Measurements from ENCODE around the gene ESF1. TPM values are rescaled to one million over a fixed set of nuclear protein-coding genes. Genes with fewer than 3 reads are reported as not detected.

The ESF1 gene
- total and polyA plus RNA-seq, 10 of the 15 experiments (the other 5 are each of a cell fraction or from before 2014, with no cell fraction given) = 9.2 to 36.2 (median 18.4) TPM

GRCh38 chr20:13692802-13693736 lies 91.7 kb downstream of the ESF1 start:
- no peaks in the 10 kb centered on the region for H3K4me1 ChIP-seq (ENCODE audit: control insufficient read depth, insufficient read depth, low read length)
- RAD21 ChIA-PET (ENCODE audit: unreplicated experiment) = interaction anchor here (0.6 kb wide), 1 partner anchor 202 kb away, joined by 4 read pairs; no protein-coding TSS in a partner anchor
- H3K4me3 ChIP-seq = no peak overlapping the region
- no peaks in the 10 kb centered on the region for H3K79me2 ChIP-seq (ENCODE audit: control insufficient read depth, insufficient read depth, low read length)
- no peaks in the 10 kb centered on the region for H4K20me1 ChIP-seq (ENCODE audit: control insufficient read depth, insufficient read depth)
- WGBS (ENCODE audit: insufficient coverage, insufficient replicate concordance, low lambda C conversion rate, missing lambda C conversion rate) = 64% methylated on average over 11 of the region's 11 CpGs
- intact Hi-C loops (cut with micrococcal nuclease; ENCODE audit: unreplicated experiment) = no loop called here
- DNase-seq (ENCODE audit: low read depth, low spot score) = no peak
- no peak for TF ChIP-seq CHD4 (IDR thresholded peaks at IDR 0.05)
- TF ChIP-seq PRDM15 (CRISPR knock-in tag; IDR thresholded peaks at IDR 0.05) = no peak
- no peak for TF ChIP-seq MXI1 (IDR thresholded peaks at IDR 0.05; ENCODE audit: low read depth, low read length)
- TF ChIP-seq NR2F1 (conservative IDR thresholded peaks at IDR 0.05) = no peak
- BruUV-seq (replicated peaks) = no TSS peak
- POLR2A ChIA-PET = no interaction called here
- in situ Hi-C loops (cut with MboI) = no loop called here
- no peak overlapping the region for H3K9ac ChIP-seq (ENCODE audit: control insufficient read depth, insufficient read depth, low read length)
- no peak for ATAC-seq
- no peaks in the 10 kb centered on the region; a peak in 1 of 4 replicates for H3K27me3 ChIP-seq (replicated peaks in 1 of 2; ENCODE audit: control insufficient read depth in 2 of 2, insufficient read depth in 2 of 2, low read length in 1 of 2)
- no peak overlapping the region for H3K27ac ChIP-seq (ENCODE audit: control insufficient read depth, insufficient read depth)
- SMC1A ChIA-PET (ENCODE audit: uncharacterized antibody, unreplicated experiment) = interaction anchor here (1.9 kb wide), 1 partner anchor 9 kb away, joined by 6 read pairs; no protein-coding TSS in a partner anchor
- CTCF ChIA-PET = interaction anchor here (1.8 kb wide), 1 partner anchor 9 kb away, joined by 6 read pairs; no protein-coding TSS in a partner anchor
- FAIRE-seq = no peak
- H3K4me2 ChIP-seq (ENCODE audit: control insufficient read depth, insufficient read depth) = no peak overlapping the region
- no peaks in the 10 kb centered on the region for H3K9me3 ChIP-seq (replicated peaks; ENCODE audit: control insufficient read depth, insufficient read depth, low read length)
- no peak overlapping the region for H2AFZ ChIP-seq (ENCODE audit: control insufficient read depth, low read depth, low read length)
- no peaks in the 10 kb centered on the region for H3K36me3 ChIP-seq (ENCODE audit: control insufficient read depth in 2 of 2, insufficient read depth in 2 of 2, low read length in 1 of 2)

Measured in GM12878 (cell line).